ENCODE data around the gene CALHM6.

CALHM6 gene

DNA sequence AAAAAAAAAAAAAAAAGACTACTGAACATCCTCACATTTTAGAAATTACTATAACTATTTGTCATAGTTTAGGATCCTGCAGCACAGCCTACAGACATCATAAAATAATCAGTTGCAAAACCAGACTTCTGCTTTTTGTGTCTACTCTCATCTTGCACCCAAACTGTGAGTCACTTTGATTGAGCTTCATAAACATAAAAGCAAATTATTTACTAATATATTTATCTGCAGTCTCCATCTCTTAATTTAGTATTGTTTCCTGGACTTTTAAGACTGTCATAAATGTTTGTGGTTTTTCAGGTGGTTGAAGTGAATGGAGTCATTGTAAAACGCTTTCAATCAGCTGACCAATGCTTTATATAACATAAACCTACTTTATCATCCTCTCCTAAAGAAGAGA is 14.8 kb upstream of the CALHM6 start:
- DNase-seq = no peak

DNA sequence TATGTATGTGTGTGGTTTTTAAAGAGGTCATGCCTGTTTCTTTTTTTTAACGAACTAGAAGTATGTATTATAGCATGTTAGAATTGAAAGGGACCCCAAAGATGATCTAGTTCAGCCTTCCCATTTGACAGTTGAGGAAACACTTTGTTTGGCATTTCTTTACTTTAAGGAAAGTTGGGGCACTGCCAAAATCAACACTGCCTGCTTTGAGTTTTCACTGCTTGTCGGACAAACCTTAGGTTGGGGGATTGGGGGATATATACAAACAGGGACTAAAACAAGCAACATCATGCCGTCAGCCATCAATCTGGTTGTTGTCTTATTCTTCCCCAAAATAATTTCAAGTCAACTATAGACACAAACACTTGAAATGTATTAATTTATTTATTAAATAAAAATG is 14.1 kb upstream of the CALHM6 start:
- DNase-seq = no peak

DNA sequence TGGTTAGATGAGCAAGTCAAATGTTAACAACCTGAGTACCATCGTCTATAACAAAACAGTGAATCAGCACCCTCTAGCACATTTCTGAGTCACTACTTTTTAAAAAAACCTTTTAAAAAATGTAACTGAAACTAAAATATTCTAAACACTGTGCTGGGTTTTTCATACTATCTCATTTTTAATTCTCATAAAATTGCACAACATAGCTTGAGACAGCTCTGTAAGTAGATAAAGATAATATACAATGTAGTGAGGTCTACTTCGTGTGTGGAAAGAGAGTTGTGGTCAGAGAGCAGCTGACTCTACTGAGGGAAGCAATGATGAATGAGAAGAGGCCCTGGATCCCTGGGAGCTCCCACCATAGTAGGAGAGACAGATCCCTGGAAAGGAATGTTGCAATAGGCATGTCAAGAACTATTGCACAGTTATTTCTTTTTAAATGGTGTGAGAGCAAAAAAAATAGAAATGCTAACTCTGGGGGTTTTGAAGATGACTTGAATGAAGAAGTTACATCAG is 13.6 kb upstream of the CALHM6 start:
- DNase-seq = no peak

- no peak for DNase-seq
Observed at GRCh38 chr6:116449565-116449964, 11.6 kb upstream of the CALHM6 start.

DNA sequence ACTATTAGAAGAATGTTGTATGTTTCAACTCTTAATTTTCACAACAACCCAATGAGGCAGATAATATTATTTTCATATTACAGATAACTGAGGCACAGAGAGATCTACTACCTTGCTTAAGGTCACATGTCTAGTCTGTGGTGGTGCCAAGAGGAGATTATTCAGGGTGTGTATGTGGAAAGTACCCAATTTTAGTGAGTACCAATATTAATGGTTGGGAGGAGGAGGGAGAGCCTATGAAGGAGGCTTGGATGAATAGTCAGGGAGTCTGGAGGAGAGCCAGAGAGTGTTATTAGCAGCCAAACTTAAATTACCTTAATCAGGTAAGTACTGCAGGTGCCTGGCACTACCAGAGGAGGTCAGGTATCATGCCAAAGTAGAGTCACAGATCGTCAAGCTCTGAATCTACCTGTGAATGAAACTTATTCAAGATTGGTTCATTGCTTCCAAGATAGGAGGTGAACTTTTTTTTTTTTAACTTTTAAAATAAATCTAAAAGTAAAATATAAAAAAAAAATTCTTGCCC is 10.9 kb upstream of the CALHM6 start:
- DNase-seq = no peak

- no peak for DNase-seq
Observed at GRCh38 chr6:116450769-116451740, 10.1 kb upstream of the CALHM6 start.

DNA sequence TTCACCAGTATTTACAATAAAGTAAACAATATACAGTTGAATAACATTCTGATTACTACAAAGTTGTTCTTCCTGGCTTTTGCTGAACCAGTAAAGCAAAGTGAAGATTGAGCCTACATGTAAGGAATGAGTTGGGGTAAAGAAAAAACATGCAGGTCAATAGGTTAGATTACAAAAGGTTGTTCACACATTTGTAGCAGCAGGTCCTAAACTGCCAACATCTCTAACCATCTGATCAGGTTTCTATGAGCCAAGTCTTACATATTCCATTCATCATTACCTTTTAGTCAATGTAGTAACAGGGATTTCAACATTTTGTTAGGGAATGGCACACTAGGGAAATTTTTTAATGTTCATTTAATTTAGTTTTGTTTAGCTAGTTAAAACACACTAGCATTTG is 9.3 kb upstream of the CALHM6 start:
- DNase-seq = no peak

GRCh38 chr6:116452531-116452930 is 8.6 kb upstream of the CALHM6 start:
- no peak for DNase-seq

DNA sequence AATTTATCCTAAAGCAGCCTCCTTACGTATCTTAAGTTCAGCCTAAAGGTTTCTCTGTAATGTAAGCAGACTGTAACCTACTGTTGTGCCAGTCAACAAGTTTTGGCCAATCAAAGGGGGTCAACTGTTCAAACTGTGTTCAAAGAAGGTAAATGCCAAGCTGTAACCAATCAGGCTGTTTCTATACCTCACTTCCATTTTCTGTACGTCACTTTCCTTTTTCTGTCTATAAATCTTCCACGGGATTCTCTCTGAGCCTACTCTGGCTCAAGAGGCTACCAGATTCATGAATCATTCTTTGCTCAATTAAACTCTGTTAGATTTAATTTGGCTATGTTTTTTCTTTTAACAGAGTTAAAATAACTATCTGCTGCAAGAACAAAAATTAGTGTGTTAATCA is 5.1 kb upstream of the CALHM6 start:
- no peak for DNase-seq

DNA sequence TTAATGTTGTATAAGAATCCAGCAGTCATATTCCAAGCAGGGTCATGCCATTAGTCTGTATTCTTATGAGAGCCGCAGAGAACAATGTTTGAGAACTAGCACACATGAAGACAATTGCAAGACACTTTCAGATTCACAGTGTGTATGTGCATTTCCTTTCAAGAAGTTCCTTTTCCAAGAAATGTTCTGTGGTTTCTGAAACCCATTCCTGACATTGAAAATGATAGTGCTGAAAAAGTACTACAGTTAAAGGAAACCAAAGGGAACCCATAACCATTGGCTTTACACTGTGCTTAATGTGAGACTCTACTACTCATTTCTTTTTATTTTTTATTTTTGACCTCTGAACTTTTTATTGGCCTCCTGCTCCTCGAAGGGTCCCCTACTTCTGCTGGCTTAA is 4.2 kb upstream of the CALHM6 start:
- DNase-seq = no peak

GRCh38 chr6:116458264-116458663 is 2.9 kb upstream of the CALHM6 start:
- DNase-seq = no peak

DNA sequence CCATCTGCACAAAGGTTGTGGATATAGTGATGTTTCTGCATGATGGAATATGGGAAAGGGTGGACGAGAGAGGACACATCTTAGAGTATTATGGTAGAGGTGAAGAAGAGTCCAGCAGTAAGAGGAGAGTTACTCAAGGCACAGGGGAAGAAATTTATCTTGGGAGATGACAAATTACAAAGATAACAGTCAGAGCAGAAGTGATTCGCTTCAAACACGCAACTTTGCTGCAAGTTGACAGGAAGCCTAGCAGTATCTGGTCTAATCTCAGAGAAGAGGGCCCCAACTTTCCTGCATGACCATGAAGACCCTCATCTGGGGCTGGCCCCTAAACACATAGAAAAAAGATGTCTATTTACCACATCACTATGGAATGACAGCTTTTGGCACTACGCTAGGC is 1.2 kb upstream of the CALHM6 start:
- no peak for DNase-seq

GRCh38 chr6:116461932-116462885 is 1.0 kb downstream of the CALHM6 start:
- no peak for DNase-seq

GRCh38 chr6:116463301-116463700 is 2.1 kb downstream of the CALHM6 start:
- DNase-seq = no peak

DNA sequence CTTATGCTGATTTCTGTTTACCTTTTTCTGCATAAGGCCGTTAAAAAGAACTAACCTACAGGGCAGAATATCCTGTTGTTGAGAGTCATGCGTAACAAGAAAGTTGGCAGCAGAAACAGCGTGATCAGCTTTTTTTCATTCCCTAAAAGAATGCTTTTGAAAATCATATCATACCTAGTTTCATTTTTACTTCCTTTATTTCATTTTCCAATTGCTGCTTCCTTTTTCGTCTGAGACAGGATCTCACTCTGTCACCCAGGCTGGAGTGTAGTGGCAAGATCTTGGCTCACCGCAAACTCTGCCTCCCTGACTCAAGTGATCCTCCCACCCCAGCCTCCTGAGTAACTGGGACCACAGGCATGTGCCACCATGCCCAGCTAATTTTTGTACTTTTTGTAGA is 4.1 kb downstream of the CALHM6 start:
- no peak for DNase-seq

- no peak for DNase-seq
Observed at GRCh38 chr6:116467096-116467495, 5.9 kb downstream of the CALHM6 start.

- DNase-seq = no peak
Observed at GRCh38 chr6:116467514-116467913, 6.3 kb downstream of the CALHM6 start.

GRCh38 chr6:116468293-116468692 is 7.1 kb downstream of the CALHM6 start:
- DNase-seq = no peak

DNA sequence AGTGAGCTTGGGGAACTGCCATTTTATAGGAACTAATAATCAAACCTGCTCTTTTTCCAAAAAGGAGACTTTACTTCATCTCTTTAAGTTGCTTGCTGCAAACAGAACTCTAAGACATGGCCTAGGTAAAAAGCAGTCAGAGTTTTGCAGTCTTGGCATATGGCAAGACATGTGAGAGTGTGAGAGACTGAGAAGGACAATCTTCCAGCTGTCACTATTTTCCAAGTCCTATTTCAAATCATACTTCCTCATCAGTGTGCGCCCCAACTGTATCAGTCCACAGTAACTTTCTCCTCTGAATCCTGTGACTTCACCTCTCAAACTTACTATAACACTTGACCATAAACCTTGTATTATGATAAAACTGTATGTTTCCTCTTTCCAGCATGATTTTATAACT is 10.4 kb downstream of the CALHM6 start:
- no peak for DNase-seq

DNA sequence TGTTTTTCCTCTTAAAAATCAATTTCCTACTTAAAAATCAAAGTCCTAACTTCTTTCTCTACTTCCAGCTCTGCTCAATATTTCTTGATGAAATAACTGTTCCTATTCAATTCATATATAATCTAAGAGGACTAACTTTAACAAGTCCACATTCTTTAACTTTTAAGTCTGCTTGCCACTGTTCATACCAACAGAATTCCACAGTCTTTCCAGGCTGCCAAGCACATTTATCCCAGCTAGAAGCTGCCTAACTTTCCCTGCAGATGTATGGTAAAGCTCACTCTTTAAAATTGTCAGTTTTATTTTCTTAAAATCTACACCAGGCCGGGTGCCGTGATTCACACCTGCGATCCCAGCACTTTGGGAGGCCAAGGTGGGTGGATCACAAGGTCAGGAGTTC is 11.5 kb downstream of the CALHM6 start:
- no peak for DNase-seq

- no peak for DNase-seq
Observed at GRCh38 chr6:116475141-116475540, 14.0 kb downstream of the CALHM6 start.

GRCh38 chr6:116476002-116476678 is 15.0 kb downstream of the CALHM6 start:
- DNase-seq = no peak

DNA sequence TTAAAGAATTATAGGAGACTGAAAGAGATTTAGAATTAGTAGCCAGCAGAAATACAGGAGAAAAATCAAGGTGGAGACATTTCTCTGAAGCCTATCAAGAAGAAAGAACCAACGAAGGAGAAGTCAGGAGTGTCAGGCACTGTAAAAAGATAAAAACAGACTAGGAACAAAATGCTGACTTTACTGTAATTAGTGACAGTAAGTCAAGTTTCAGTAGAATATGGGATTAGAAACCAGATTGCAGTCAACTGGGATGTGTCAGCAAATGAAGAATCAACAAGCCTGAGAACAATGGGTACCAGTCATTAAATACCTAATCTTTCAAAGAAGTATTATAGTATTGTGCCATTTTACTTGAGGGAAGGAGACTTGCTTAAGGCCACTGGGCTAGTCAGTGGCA is 21.6 kb downstream of the CALHM6 start:
- no peak for DNase-seq

Data from NCI-H446 (cell line).